Measurements from ENCODE around the gene RBMS1.

- TF ChIP-seq CTCF (IDR thresholded peaks at IDR 0.05) (no peak), POLR2A (IDR thresholded peaks at IDR 0.05) (no peak)
Measured at GRCh38 chr2:160499865-160500264, 6.3 kb upstream of the RBMS1 start.
